ENCODE results near the gene ANKFY1. TPM values are rescaled to one million over a fixed set of nuclear protein-coding genes. Genes with fewer than 3 reads are reported as not detected.

The ANKFY1 gene
- polyA plus RNA-seq, 1 experiment: 38.8 TPM

DNA sequence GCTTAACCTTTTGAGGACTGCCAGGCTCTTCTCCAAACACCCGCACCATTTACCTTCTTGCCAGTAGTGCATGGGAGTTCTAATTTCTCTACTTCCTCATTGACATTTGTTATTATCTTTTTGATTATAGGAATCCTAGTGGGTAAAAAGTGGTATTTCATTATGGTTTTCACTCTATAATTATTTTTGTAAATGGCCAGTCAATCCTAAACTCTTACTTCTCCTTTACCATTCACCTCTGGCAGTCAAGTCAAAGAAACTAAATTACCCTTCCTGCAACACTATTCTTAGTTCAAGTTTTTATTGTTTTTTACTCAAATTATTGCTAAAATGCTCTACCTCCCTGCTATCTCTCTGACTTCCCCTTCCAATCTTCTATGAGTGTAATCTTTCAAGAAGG lies 29.8 kb upstream of the ANKFY1 start:
- DNase-seq (ENCODE audit: low read depth, low spot score): no peak
- ChIA-PET CTCF (no interaction called here), POLR2A (no interaction called here)
- Histone ChIP-seq H3K9me3 (ENCODE audit: control insufficient read depth, insufficient read depth, low read length) (no peaks in the 10 kb centered on the region), H3K27me3 (ENCODE audit: control insufficient read depth, insufficient read depth, low read length) (no peaks in the 10 kb centered on the region), H3K4me3 (ENCODE audit: low read depth, low read length) (no peak overlapping the region), H3K27ac (ENCODE audit: low read depth, low read length) (no peak overlapping the region)
- TF ChIP-seq, protein P1, sequence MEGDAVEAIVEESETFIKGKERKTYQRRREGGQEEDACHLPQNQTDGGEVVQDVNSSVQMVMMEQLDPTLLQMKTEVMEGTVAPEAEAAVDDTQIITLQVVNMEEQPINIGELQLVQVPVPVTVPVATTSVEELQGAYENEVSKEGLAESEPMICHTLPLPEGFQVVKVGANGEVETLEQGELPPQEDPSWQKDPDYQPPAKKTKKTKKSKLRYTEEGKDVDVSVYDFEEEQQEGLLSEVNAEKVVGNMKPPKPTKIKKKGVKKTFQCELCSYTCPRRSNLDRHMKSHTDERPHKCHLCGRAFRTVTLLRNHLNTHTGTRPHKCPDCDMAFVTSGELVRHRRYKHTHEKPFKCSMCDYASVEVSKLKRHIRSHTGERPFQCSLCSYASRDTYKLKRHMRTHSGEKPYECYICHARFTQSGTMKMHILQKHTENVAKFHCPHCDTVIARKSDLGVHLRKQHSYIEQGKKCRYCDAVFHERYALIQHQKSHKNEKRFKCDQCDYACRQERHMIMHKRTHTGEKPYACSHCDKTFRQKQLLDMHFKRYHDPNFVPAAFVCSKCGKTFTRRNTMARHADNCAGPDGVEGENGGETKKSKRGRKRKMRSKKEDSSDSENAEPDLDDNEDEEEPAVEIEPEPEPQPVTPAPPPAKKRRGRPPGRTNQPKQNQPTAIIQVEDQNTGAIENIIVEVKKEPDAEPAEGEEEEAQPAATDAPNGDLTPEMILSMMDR (IDR thresholded peaks at IDR 0.05; ENCODE audit: low read depth, low read length): no peak

DNA sequence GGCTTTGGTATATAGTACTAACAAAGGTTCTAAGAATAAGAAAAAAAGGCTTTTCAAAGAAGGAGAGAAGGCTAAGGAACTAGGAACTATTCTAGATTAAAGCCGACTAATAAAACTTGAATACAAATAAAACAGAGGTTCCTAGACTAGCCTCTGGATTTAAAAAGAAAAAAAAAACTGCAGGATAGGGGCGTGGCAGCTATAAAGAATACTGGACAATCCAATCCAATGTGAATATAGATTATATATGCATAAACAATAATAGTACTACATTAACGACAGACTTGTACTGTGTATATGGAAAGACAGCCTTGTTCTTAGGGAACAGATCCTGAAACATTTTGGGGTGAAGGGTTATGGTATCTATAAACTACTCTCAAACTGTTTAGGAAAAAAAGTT lies 23.9 kb upstream of the ANKFY1 start:
- ChIA-PET POLR2A (no interaction called here), CTCF (interaction anchor here (1.1 kb wide), 1 partner anchor 16 kb away, joined by 3 read pairs; no protein-coding TSS in a partner anchor)
- TF ChIP-seq, protein P1 (IDR thresholded peaks at IDR 0.05; ENCODE audit: low read depth, low read length): no peak

DNA sequence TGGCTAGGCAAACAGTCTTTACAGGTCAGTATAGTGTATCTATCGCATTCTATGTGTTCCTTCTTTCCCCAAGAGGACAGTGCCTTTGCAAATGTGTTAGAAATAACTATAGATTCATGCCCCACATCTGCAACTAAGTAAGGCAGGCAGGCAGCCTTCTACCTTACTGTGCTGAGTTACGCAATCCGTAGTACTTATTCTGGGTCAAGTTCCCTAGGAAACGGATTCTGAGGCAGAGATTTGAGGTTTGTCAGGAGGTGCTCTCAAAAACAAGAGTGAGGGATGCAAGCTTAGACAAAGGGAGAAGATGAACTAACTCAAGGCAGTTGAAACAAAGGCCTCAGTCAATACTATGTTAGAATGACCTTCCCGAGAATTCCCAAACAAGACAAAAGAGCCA lies 12.7 kb upstream of the ANKFY1 start:
- CTCF ChIA-PET: interaction anchor here (0.9 kb wide), 1 partner anchor 35 kb away, joined by 3 read pairs; no protein-coding TSS in a partner anchor
- DNase-seq (ENCODE audit: low read depth, low spot score): no peak
- POLR2A ChIA-PET: no interaction called here

More for the DNA sequence above, 23.9 kb upstream of the ANKFY1 start:
- Histone ChIP-seq H3K27me3 (ENCODE audit: control insufficient read depth, insufficient read depth, low read length) (no peaks in the 10 kb centered on the region), H3K9me3 (ENCODE audit: control insufficient read depth, insufficient read depth, low read length) (no peaks in the 10 kb centered on the region), H3K4me3 (ENCODE audit: low read depth, low read length) (no peak overlapping the region), H3K27ac (ENCODE audit: low read depth, low read length) (no peak overlapping the region)
- no peak for DNase-seq (ENCODE audit: low read depth, low spot score)

DNA sequence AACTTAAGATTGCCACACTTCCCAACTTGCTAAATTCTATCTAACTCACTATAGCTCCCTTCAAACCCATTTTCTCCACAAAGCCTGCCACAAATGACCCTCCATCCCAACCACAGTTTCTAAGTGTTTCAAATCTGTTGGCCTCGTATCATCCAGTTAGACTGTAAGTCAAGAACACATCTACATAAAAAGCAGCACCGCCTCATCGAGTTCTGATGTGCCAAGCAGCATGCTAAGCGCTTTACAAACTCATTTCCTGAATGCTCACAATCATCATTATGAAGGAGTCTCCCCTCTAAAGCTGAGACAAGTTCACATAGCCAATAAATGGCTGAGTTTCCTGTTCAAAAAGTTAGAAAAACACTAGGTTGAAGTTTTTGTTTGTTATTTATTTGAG lies 9.2 kb upstream of the ANKFY1 start:
- Histone ChIP-seq H3K27me3 (ENCODE audit: control insufficient read depth, insufficient read depth, low read length) (no peaks in the 10 kb centered on the region), H3K27ac (ENCODE audit: low read depth, low read length) (no peak overlapping the region), H3K4me3 (ENCODE audit: low read depth, low read length) (no peak overlapping the region), H3K9me3 (ENCODE audit: control insufficient read depth, insufficient read depth, low read length) (no peaks in the 10 kb centered on the region; the same call in 1 of the 2 replicates)
- DNase-seq (ENCODE audit: low read depth, low spot score): no peak
- TF ChIP-seq, protein P1 (IDR thresholded peaks at IDR 0.05; ENCODE audit: low read depth, low read length): no peak
- ChIA-PET CTCF (interaction anchor here (1.1 to 1.2 kb wide), 2 partner anchors 23 to 57 kb away, joined by 3 to 8 read pairs; no protein-coding TSS in a partner anchor), POLR2A (no interaction called here)

More for the DNA sequence above, 12.7 kb upstream of the ANKFY1 start:
- Histone ChIP-seq H3K27me3 (ENCODE audit: control insufficient read depth, insufficient read depth, low read length) (no peaks in the 10 kb centered on the region), H3K9me3 (ENCODE audit: control insufficient read depth, insufficient read depth, low read length) (no peaks in the 10 kb centered on the region; the same call in 1 of the 2 replicates), H3K4me3 (ENCODE audit: low read depth, low read length) (no peak overlapping the region), H3K27ac (ENCODE audit: low read depth, low read length) (no peak overlapping the region)
- TF ChIP-seq, protein P1 (IDR thresholded peaks at IDR 0.05; ENCODE audit: low read depth, low read length): no peak

DNA sequence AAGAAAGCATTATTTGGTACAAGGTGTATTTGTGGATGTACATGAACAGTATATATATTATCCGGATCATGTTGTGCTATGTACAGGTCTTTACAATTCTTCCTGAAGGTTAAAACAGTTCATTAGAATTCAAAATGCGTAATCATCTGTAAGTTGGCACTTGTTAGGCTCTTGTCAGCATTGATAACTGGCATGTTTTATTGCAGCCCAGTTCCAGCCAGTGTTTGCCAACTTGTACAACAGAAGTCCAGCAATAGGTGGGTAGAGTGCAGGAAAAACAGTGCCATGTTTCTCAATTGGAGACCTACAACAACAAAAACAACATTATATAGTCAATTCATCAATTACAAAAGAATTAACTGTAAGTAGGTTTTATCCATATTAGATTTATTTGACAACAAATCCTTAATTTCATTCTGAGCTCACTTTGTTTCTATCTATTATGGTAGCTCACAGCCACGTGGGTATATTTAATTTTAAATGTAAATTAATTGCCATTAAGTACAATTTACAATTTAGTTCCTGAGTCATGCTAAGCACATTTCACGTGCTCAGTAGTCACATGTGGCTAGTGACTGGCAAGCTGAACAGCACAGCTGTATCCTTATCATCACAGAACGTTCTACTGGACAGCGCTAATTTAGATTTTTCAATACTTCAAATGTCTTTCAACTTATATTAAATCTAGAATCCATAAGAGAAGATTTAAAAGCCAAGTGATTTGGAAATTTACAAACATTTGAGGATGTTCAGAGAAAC lies 8.6 kb upstream of the ANKFY1 start:
- H3K27me3 ChIP-seq (ENCODE audit: control insufficient read depth, insufficient read depth, low read length): no peaks in the 10 kb centered on the region
- H3K9me3 ChIP-seq (ENCODE audit: control insufficient read depth, insufficient read depth, low read length): no peaks in the 10 kb centered on the region; the same call in 1 of the 2 replicates
- H3K27ac ChIP-seq (ENCODE audit: low read depth, low read length): no peak overlapping the region
- POLR2A ChIA-PET: no interaction called here
- TF ChIP-seq, protein P1 (IDR thresholded peaks at IDR 0.05; ENCODE audit: low read depth, low read length): no peak
- no peak overlapping the region for H3K4me3 ChIP-seq (ENCODE audit: low read depth, low read length)
- CTCF ChIA-PET: interaction anchor here (1.1 to 1.2 kb wide), 2 partner anchors 23 to 56 kb away, joined by 3 to 8 read pairs; no protein-coding TSS in a partner anchor
- DNase-seq (ENCODE audit: low read depth, low spot score): no peak
